ENCODE data around the gene ING5.
"Not testable (repeated sequence)": the region's sequence is repeated elsewhere in the genome, so short reads cannot be mapped to it uniquely, and the experiment has no call there.

ING5 gene

DNA sequence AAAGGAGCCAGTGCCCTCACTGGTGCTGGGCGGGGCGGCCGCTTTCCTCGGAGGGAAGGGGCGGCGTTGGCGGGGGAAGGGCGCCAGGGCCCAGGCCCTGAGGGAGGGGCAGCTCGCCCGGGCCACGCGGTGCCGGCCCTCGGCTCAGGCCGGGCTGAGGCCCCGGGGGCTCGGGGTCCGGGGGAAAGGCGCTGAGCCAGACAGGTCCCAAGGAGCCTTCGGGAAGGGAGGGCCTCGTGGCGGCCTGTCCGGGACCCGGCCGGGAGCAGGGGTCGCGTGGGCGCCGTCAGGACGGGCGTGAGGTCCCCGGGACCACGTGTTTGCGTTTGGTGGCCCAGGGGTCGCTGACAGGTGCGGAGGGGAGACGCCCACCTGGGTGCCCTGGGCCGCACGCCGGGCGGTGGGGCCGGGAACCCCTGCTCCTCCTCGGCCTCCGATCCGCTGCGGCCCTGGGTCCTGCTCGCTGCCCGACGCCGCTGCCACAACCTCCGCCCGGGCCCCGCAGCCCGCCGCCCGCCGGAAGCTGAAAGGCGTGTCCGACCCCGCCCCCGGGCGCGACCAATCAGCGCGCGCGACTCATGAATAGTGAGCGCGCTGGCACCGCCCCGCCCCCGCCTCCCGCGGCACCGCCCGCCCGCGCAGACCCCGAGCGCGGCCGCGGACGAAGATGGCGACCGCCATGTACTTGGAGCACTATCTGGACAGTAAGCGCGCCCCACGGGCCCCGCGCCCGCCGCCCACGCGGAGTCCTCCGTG is at the start of gene ING5:
ING5 (plus strand) TSS at position 641 of the 756 bp plus-strand sequence; CDS start at position 668, 27 bp downstream.
- H3K27ac ChIP-seq: peak within 1 kb of the TSS; percentile 50 to 97 (median 90)
- peak within 1 kb of the TSS; percentile 72 to 95 (median 81) for H3K4me3 ChIP-seq

GRCh38 chr2:241652142-241652541 is 49.7 kb upstream of the ING5 start:
- H3K4me3 ChIP-seq: no peak overlapping the region
- no peak overlapping the region for H3K27ac ChIP-seq

DNA sequence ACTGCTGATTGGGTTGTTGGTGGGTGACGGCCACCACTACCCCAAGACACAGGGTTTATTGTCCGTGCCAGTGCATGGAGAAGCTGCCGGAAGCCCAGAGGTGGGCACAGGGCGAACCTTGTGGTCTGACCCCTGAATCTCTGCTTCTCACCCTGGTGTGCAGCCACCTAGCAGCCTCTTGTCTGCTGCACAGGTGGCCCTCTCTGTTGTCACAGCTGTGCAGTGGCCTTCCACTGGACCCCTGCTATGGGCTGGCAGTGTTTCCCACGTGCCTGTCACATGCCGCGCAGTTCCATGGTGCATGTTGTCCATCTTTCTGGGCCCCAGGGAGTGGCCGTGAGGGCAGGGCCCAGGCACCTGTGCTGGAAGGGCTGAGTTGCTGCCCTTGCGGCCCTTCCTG is 49.1 kb upstream of the ING5 start:
- no peak overlapping the region for H3K4me3 ChIP-seq

DNA sequence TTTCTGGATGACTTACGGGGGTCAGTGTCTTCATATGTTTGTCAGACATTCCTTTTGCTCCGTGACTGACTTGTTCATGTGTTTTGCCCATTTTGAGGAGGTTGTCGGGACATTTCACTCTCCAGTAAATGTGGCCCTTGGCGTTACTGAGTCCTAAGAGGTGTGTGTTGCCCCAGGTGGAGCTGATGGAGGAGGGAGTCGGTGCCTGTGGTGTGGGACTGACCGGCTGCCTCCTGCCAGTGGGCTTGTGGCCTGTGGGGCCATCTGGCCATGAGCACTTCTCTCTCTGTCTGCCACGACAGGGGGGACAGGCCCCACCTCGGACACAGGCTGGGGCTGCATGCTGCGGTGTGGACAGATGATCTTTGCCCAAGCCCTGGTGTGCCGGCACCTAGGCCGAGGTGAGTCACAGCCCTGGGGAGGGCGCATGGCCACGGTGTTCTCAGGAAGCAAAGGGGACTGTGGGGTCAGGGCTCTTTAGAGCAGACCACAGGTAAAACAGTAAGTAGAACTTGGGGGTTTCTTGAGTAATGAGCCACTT is 48.6 kb upstream of the ING5 start:
- no peak overlapping the region for H3K4me3 ChIP-seq
- H3K27ac ChIP-seq: no peak overlapping the region

More for the DNA sequence above, 49.1 kb upstream of the ING5 start:
- H3K27ac ChIP-seq: no peak overlapping the region

DNA sequence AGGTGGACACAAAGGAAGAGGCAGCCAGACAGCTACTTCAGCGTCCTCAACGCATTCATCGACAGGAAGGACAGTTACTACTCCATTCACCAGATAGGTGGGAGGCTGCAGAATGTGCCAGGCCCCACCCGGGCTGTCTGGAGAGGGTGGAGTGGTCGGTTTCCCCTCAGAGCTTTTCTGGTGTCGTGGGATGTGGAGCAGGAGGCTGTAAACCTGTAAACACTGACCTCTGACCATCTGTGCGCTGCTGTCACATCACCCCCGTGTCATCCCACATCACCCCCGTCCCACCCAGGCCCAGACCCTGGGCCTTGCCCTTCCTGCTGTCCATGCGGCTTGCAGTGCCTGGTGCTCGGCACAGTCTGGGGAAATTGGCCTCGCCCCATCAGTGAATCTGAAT is 47.3 kb upstream of the ING5 start:
- Histone ChIP-seq H3K4me3 (no peak overlapping the region), H3K27ac (no peak overlapping the region)

DNA sequence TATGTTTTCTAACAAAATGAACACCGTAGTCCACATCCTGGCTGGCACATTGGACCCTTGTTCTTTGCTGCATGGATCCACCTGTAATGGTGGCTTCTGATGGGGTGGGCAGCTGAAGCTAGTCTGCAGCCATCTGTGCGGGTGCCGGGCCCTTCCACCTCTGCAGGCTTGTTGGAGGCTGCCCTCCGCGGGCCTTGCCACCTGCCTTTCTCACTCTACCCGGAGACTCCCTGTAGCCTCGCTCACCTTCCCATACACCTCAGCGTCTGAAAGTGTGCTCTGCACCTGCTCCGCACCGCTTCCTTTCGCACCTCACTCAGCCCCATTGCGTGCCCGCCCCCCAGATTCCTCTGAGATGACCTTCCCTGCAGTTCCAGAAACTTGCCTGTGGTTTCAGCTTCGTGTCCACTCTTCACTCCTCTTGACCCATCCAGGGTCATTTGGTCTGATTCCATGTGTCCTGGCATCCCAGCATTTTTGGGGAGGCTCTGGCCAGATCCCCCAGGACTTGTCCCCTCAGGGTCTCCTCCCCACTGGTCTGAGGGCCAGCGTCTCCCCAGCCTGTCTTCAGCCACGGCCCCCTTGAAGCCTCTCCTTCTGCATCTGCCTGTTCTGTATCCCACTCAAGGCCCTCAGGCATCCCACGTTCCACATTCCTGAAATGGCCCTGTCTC is 46.2 kb upstream of the ING5 start:
- H3K4me3 ChIP-seq: no peak overlapping the region
- no peak overlapping the region for H3K27ac ChIP-seq

GRCh38 chr2:241656190-241656741 is 45.6 kb upstream of the ING5 start:
- Histone ChIP-seq H3K4me3 (no peak overlapping the region), H3K27ac (no peak overlapping the region)

- Histone ChIP-seq H3K27ac (no peak overlapping the region), H3K4me3 (no peak overlapping the region)
These were observed 44.0 kb upstream of the ING5 start for GRCh38 chr2:241657786-241658254.

GRCh38 chr2:241658296-241658695 is 43.5 kb upstream of the ING5 start:
- no peak overlapping the region for H3K4me3 ChIP-seq
- H3K27ac ChIP-seq: no peak overlapping the region

DNA sequence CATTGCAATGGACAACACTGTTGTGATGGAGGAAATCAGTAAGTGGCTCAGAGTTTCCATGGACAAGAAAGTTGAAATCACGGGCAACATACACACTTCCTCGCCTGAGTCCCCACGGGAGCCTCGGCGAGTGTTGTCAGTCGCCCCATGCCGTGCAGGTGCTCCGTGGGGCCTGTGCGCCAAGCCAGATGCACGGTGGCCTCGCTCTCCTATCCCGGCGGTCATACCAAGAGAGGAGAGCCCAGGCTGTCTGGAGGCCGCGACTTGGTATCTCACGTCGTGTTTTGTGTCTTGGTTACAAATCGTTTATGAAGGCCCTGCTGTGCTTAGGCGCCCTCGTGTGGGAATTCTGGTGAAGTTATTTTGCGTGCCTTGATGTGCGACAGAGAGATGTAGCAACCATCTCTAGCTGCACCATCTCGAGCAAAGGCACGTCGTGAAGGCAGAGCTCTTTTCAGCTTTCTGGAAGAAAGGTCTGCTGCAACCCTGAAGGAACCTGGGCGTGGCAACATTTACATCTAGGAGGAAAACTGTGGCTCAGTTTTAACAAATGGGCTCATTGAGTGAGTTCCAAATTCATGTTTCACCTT is 42.6 kb upstream of the ING5 start:
- Histone ChIP-seq H3K4me3 (no peak overlapping the region), H3K27ac (no peak overlapping the region)

- no peak overlapping the region for H3K27ac ChIP-seq
- H3K4me3 ChIP-seq: no peak overlapping the region
These were observed 41.1 kb upstream of the ING5 start for GRCh38 chr2:241660593-241661213.

DNA sequence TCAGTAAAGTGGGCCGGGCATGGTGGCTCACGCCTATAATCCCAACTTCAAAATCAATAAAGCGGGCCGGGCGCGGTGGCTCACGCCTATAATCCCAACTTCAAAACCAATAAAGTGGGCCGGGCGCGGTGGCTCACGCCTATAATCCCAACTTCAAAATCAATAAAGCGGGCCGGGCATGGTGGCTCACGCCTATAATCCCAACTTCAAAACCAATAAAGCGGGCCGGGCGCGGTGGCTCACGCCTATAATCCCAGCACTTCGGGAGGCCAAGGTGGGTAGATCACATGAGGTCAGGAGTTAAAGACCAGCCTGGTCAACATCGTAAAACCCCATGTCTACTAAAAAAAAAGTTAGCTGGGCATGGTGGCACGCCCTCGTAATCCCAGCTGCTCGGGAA is 39.1 kb upstream of the ING5 start:
- H3K4me3 ChIP-seq, H3K27ac ChIP-seq: not testable (repeated sequence)

- Histone ChIP-seq H3K27ac (peak overlapping the region in 1 of 21 experiments; percentile 29), H3K4me3 (no peak overlapping the region)
These were observed 36.0 kb upstream of the ING5 start for GRCh38 chr2:241665731-241666440.

GRCh38 chr2:241666627-241667400 is 35.0 kb upstream of the ING5 start:
- Histone ChIP-seq H3K27ac (no peak overlapping the region), H3K4me3 (no peak overlapping the region)

- no peak overlapping the region for H3K27ac ChIP-seq
- H3K4me3 ChIP-seq: no peak overlapping the region
These were observed 33.5 kb upstream of the ING5 start for GRCh38 chr2:241668354-241668753.

GRCh38 chr2:241668839-241669238 is 33.0 kb upstream of the ING5 start:
- no peak overlapping the region for H3K27ac ChIP-seq

GRCh38 chr2:241670333-241671110 is 31.3 kb upstream of the ING5 start:
- no peak overlapping the region for H3K27ac ChIP-seq
- H3K4me3 ChIP-seq: no peak overlapping the region

More at GRCh38 chr2:241668839-241669238, 33.0 kb upstream of the ING5 start:
- H3K4me3 ChIP-seq: no peak overlapping the region
